Skeletal muscle satellite cell (primary cell): ENCODE results near the gene PRKCE.
"Not testable (repeated sequence)": the region's sequence is repeated elsewhere in the genome, so short reads cannot be mapped to it uniquely, and the experiment has no call there.

ENCODE experiments used
- H3K27me3 ChIP-seq: 2 replicates; pipeline ENCODE4 v1.7.0; 2013; ENCODE audit warnings: low read length; ENCODE audit not compliant: control insufficient read depth, insufficient read depth
- H3K36me3 ChIP-seq: 2 replicates; pipeline ENCODE4 v1.7.0; 2013; ENCODE audit warnings: mild to moderate bottlenecking, control low read depth, low read length; ENCODE audit not compliant: insufficient read depth
- H3K4me1 ChIP-seq: 2 replicates; pipeline ENCODE4 v1.7.0; 2013; ENCODE audit warnings: low read length; ENCODE audit not compliant: control insufficient read depth, insufficient read depth
- H3K4me2 ChIP-seq: 2 replicates; pipeline ENCODE4 v1.7.0; 2013; ENCODE audit warnings: mild to moderate bottlenecking, low read length
- H3K4me3 ChIP-seq: 2 replicates; pipeline ENCODE4 v1.7.0; 2013; ENCODE audit warnings: low read length
- H3K9ac ChIP-seq: 2 replicates; pipeline ENCODE4 v1.7.0; 2013; ENCODE audit warnings: mild to moderate bottlenecking, low read depth, low read length, moderate library complexity
- H3K9me3 ChIP-seq: replicated peaks from 2 replicates; pipeline ENCODE4 v1.7.0; 2013; ENCODE audit warnings: mild to moderate bottlenecking, control low read depth, low read length

The PRKCE gene

DNA sequence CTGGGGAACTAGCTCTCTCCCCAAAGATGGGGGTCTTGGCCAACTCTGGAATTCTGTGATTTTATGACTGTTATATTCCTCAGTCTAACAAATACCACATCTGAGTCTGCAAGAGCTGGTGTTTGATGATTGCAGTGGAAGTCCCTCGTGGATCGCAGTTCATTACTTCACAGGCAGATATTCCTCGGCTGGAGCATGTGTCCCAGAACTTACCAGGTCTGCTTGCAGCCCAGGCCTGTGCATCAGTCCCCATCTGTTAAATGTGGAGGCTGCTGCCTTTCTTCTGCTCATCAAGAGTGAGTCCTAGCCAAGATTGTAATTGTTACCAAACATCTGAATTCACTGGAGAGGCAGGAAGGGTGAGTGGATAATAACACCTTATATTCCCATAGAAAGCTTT is 55.5 kb downstream of the PRKCE start:
- Histone ChIP-seq H3K4me1 (no peaks in the 10 kb centered on the region), H3K27me3 (no peaks in the 10 kb centered on the region), H3K9ac (no peak overlapping the region), H3K36me3 (no peaks in the 10 kb centered on the region), H3K9me3 (no peaks in the 10 kb centered on the region), H3K4me3 (no peak overlapping the region), H3K4me2 (no peak overlapping the region)

DNA sequence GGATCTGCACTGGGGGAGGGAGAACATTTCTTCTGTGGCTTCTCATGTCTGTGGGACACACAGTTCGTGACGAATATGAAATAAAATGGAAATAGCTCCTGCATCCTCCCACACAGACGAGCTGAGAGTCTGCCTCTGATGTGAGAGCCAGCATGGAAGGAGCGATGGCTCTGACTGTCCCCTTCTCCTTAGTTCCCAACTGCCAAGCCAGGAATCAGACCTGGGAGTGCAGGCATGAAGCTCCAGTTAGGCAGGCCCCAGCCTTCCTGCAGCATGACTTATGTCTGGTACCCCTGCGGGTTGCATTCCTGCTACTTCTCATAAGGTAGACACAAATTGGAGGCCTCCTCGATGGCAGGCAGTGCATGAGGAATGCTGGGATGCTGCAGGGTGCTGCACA is 56.2 kb downstream of the PRKCE start:
- H3K4me1 ChIP-seq, result no peaks in the 10 kb centered on the region
- H3K9me3 ChIP-seq, result no peaks in the 10 kb centered on the region
- no peak overlapping the region for H3K9ac ChIP-seq
- H3K4me2 ChIP-seq, result no peak overlapping the region
- no peaks in the 10 kb centered on the region for H3K27me3 ChIP-seq
- no peak overlapping the region for H3K4me3 ChIP-seq
- H3K36me3 ChIP-seq, result no peaks in the 10 kb centered on the region

DNA sequence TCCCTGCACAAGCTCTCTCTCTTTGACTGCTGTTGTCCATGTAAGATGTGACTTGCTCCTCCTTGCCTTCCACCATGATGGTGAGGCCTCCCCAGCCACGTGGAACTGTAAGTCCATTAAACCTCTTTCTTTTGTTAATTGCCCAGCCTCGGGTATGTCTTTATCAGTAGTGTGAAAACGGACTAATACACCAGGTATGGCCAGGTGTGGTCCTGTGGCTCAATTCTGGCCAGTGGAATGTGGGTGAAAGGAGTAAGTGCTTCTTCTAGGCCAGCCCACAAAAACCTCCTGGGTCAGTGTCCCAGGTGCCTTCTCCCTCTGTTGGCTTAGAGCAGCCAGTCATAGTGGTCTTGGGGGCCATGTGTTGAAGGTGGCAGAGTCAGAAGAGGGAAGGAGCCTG is 57.0 kb downstream of the PRKCE start:
- H3K9ac ChIP-seq, result no peak overlapping the region
- H3K4me2 ChIP-seq, result no peak overlapping the region
- no peaks in the 10 kb centered on the region for H3K27me3 ChIP-seq
- no peaks in the 10 kb centered on the region for H3K9me3 ChIP-seq
- H3K36me3 ChIP-seq, result no peaks in the 10 kb centered on the region
- no peak overlapping the region for H3K4me3 ChIP-seq
- H3K4me1 ChIP-seq, result no peaks in the 10 kb centered on the region

DNA sequence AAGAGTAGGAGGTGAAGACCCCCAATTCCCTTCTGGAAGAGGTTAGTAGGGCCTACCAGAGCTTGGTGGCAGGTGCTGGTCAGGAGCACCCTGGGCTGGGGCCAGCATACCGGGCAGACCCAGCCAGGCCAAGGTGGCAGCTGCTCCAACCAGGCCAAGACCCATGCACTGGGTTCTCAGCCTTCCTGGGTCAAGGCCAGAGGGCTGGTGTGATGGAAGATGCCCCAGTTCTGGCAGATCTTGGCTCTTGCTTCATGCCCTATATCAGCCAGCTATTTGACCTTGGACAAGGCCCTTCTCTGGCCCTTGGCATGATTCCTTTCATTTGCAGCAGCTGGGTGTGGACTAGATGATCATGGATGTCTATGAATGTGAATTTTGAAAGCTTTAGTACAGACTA is 57.7 kb downstream of the PRKCE start:
- no peak overlapping the region for H3K9ac ChIP-seq
- no peaks in the 10 kb centered on the region for H3K9me3 ChIP-seq
- no peaks in the 10 kb centered on the region for H3K4me1 ChIP-seq
- H3K4me2 ChIP-seq, result no peak overlapping the region
- H3K4me3 ChIP-seq, result no peak overlapping the region
- H3K27me3 ChIP-seq, result no peaks in the 10 kb centered on the region
- H3K36me3 ChIP-seq, result no peaks in the 10 kb centered on the region

DNA sequence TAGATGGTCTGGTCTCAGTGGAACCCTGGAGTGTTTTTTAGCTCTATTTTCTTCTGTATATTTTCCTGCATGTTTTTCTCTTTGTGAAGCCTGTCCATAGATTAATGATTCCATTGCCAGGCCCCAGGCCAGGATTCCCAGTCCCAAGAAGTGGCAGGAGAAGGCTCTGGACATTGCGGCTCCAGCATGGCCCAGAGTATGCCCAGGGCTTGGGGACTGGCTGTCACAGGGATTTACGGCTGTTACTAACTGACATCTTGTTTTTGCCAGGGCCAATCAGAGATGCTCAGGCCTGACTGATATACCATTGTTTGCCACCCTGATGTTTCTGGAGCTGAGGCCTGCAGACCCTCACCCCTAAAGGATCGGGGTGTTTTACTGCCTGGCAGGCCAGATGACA is 59.0 kb downstream of the PRKCE start:
- H3K9me3 ChIP-seq, result no peaks in the 10 kb centered on the region
- H3K4me3 ChIP-seq, result no peak overlapping the region
- H3K27me3 ChIP-seq, result no peaks in the 10 kb centered on the region
- no peaks in the 10 kb centered on the region for H3K4me1 ChIP-seq
- H3K36me3 ChIP-seq, result no peaks in the 10 kb centered on the region
- no peak overlapping the region for H3K9ac ChIP-seq
- H3K4me2 ChIP-seq, result no peak overlapping the region

DNA sequence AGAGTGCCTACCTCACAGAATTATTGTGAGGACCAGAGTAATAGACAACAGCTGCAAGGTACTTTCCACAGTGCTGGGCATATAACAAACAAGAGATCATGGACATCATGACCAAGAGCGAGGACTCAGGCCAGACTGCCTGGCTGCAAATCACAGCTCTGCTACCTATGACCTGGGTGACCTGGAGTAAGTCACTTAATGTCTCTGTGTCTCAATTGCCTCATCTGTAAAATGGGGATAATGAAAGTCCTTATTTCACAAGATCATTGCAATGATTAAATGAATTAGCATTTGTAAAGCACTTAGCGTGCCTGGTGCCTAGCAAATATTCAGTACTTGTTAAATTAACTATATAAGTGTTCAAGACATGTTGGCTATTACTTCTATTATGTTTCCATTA is 59.7 kb downstream of the PRKCE start:
- Histone ChIP-seq H3K4me3 (no peak overlapping the region), H3K36me3 (no peaks in the 10 kb centered on the region), H3K9ac (no peak overlapping the region), H3K4me2 (no peak overlapping the region), H3K9me3 (no peaks in the 10 kb centered on the region), H3K27me3 (no peaks in the 10 kb centered on the region), H3K4me1 (no peaks in the 10 kb centered on the region)

DNA sequence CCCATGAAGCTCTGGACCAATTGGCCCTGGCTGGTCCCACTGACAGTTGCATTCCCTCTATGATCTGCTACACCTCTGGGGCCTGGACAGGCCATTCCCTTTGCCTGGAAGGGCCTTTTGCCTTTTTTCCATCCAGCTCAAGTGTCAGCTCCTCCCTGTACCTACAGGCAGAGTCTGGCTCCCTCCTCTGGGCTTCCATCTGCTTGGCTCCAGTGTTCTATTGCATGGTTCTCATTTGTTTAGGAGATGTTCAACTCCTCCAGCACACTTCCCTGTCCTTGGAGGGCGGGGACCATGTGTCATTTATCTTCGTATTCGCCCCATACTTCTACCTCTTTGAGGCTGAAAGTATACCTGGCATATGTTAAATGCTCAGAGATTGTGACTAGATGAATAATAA is 61.1 kb downstream of the PRKCE start:
- Histone ChIP-seq H3K36me3 (no peaks in the 10 kb centered on the region), H3K4me3 (no peak overlapping the region), H3K4me1 (no peaks in the 10 kb centered on the region), H3K9me3 (no peaks in the 10 kb centered on the region), H3K4me2 (no peak overlapping the region), H3K27me3 (no peaks in the 10 kb centered on the region), H3K9ac (no peak overlapping the region)

DNA sequence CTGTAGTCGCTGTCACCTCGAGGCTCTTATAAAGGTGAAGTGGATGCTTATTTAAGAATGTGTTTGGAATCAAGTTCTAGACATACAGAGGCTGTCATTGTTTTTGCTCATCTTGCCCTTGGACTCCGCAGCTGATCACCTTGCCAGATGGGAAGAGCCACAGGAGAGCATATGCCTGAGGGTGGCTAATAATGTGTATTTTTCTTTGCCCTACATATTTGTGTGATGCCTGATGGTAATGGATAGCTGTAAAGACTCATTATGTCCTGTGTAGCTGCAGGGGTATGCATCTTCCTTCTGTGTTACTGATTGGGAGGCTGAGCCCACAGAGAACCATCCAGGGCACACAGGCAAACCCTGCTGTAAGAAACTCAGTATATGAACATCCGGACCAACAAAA is 61.7 kb downstream of the PRKCE start:
- Histone ChIP-seq H3K27me3 (no peaks in the 10 kb centered on the region), H3K9ac (no peak overlapping the region), H3K9me3 (no peaks in the 10 kb centered on the region), H3K36me3 (no peaks in the 10 kb centered on the region), H3K4me1 (no peaks in the 10 kb centered on the region), H3K4me3 (no peak overlapping the region), H3K4me2 (no peak overlapping the region)

DNA sequence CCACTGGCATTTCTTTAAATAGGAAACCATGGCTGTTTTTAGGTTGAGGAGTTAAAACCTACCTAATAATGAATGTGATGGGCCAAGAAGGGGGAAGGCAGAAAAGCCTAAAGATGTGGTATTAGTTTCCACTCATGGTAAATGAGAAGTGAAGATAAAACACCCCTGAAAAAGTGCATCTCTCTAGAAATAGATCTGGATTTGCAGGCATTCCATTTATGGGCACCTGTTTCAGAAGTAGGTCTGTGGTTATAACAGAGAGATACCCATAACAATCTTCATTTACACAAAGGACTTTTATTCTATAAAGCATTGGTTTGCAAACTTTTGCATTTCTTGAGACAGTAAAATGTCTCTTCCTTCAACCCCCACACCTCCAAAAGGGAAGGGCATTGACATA is 62.1 kb downstream of the PRKCE start:
- Histone ChIP-seq H3K27me3 (no peaks in the 10 kb centered on the region), H3K9me3 (no peaks in the 10 kb centered on the region), H3K36me3 (no peaks in the 10 kb centered on the region)

DNA sequence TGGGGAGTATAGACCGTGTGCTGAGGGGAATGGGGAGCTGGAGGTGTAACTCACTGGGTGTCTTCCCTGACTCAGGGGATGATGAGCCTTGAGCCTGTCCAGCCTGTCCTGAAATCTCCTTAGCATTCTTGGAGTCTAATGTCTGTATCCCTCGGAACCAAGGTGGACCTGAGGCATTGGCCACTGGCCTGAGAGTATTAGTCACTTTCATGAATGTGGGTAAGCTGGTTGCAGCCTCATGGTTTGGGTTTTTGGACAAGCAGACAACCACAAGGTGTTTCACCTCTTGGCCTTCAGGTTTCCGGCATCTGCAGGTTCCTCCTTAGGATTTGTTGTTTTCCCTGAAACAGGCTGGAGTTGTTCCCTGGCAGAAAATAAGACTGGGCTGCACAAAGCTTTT is 63.2 kb downstream of the PRKCE start:
- H3K4me2 ChIP-seq, result no peak overlapping the region
- no peaks in the 10 kb centered on the region for H3K27me3 ChIP-seq
- H3K4me3 ChIP-seq, result no peak overlapping the region
- no peaks in the 10 kb centered on the region for H3K4me1 ChIP-seq
- no peaks in the 10 kb centered on the region for H3K36me3 ChIP-seq
- no peak overlapping the region for H3K9ac ChIP-seq
- no peaks in the 10 kb centered on the region for H3K9me3 ChIP-seq

More for the DNA sequence above, 62.1 kb downstream of the PRKCE start:
- Histone ChIP-seq H3K4me1 (no peaks in the 10 kb centered on the region), H3K4me2 (no peak overlapping the region), H3K4me3 (no peak overlapping the region), H3K9ac (no peak overlapping the region)

DNA sequence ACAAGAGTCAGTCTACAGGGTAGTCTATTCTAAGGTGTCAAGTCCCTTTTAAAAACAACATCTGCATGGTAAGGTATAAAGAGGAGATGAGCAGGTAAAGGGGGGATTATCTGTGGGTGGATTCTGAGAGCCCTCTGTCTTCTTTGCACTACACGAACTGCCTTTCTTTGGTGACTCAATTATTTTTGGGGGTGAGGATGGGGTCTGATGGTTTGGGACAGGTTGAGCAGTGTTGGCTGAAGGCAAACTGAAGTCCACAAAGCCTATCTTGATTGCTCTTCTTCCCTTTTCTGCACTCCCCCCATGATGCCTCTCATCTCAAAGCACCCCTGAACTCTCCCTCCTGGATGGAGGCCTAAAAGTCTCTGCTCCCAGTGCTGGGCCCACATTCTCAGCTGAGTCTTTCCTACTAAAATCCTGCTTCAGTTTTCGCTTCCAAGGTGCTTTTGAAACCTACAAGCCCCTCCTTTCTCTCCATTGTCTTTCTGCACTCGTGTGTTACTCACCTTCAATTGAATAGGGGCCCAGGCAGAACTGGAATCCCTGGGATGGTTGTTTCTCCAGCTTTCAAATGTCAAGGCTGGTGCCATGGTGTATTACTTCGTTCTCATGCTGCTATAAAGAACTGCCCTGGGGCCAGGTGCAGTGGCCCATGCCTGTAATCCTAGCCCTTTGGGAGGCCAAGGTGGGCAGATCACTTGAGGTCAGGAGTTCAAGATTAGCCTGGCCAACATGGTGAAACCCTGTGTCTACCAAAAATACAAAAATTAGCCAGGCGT is 64.3 kb downstream of the PRKCE start:
- H3K9me3 ChIP-seq, result no peaks in the 10 kb centered on the region
- H3K4me1 ChIP-seq, result no peaks in the 10 kb centered on the region
- H3K4me2 ChIP-seq, result no peak overlapping the region
- no peak overlapping the region for H3K4me3 ChIP-seq
- no peaks in the 10 kb centered on the region for H3K27me3 ChIP-seq
- H3K36me3 ChIP-seq, result no peaks in the 10 kb centered on the region
- H3K9ac ChIP-seq, result no peak overlapping the region

DNA sequence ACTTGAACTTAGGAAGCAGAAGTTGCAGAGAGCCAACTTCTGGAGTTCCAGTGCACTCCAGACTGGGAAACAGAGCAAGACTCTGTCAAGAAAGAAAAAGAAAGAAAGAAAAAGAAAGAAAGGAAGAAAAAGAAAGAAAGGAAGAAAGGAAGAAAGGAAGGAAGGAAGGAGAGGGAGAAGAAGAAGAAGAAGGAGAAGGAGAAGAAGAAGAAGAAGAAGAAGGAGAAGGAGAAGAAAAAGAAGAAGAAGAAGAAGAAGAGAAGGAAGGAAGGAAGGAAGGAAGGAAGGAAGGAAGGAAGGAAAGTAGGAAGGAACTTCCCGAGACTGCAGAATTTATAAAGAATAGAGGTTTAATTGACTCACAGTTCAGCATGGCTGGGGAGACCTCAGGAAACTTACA is 65.0 kb downstream of the PRKCE start:
- H3K4me1 ChIP-seq, H3K4me2 ChIP-seq: not testable (repeated sequence)

More for the DNA sequence above, 65.0 kb downstream of the PRKCE start:
- H3K27me3 ChIP-seq, H3K9ac ChIP-seq, H3K4me3 ChIP-seq, H3K9me3 ChIP-seq, H3K36me3 ChIP-seq: not testable (repeated sequence)
